Spleen (tissue), 11 donors: ENCODE results near the gene TAP1. TPM values are rescaled to one million over a fixed set of nuclear protein-coding genes. Genes with fewer than 3 reads are reported as not detected.

Source experiments
- DNase-seq: peaks from one replicate; pipeline ENCODE4 v3.0.0-alpha.2; 2020
- H3K27ac ChIP-seq, 8 donors: fragments of 200-600 bp; sonication (generic) in 7 of 8; 1 replicate in 4 of 8; 2 replicates in 4 of 8; pipeline versions ENCODE4 v1.5.0 to v1.8.0; 2016 to 2021; ENCODE audit warnings: inconsistent platforms in 4 of 8, mild to moderate bottlenecking in 4 of 8, moderate library complexity in 1 of 8
- H3K27me3 ChIP-seq, 7 donors: fragments of 200-600 bp; sonication (generic) in 6 of 7; replicated peaks in 1 of 7; 1 replicate in 4 of 7; 2 replicates in 3 of 7; pipeline versions ENCODE4 v1.5.0 to v1.8.0; 2016 to 2021; ENCODE audit warnings: inconsistent platforms in 3 of 7, mild to moderate bottlenecking in 1 of 7
- H3K36me3 ChIP-seq, 6 donors: fragments of 200-600 bp; sonication (generic) in 5 of 6; 1 replicate in 4 of 6; 2 replicates in 2 of 6; pipeline versions ENCODE4 v1.5.0 to v1.8.0; 2016 to 2021; ENCODE audit warnings: inconsistent platforms in 2 of 6
- H3K4me1 ChIP-seq, 6 donors: fragments of 200-600 bp; sonication (generic) in 5 of 6; 1 replicate in 3 of 6; 2 replicates in 3 of 6; pipeline versions ENCODE4 v1.5.0 to v1.8.0; 2016 to 2021; ENCODE audit warnings: inconsistent platforms in 3 of 6
- H3K4me3 ChIP-seq, 8 donors: fragments of 200-600 bp; sonication (generic) in 7 of 8; 1 replicate in 4 of 8; 2 replicates in 4 of 8; pipeline versions ENCODE4 v1.5.0 to v1.8.0; 2016 to 2021; ENCODE audit warnings: inconsistent platforms in 4 of 8, mild to moderate bottlenecking in 4 of 8, moderate library complexity in 2 of 8
- H3K9me3 ChIP-seq, 8 donors: fragments of 200-600 bp; sonication (generic) in 7 of 8; 1 replicate in 4 of 8; 2 replicates in 4 of 8; pipeline versions ENCODE4 v1.5.0 to v1.8.0; 2016 to 2021; ENCODE audit warnings: inconsistent platforms in 4 of 8
- CTCF ChIP-seq, 11 experiments: fragments of 200-600 bp in 7 of 11; fragments of 450-650 bp in 4 of 11; sonication (generic) in 4 of 11; IDR thresholded peaks in 8 of 11; conservative IDR thresholded peaks in 3 of 11; 1 replicate in 7 of 11; 2 replicates in 4 of 11; pipeline versions ENCODE4 v1.4.0 to v1.8.0; 2016 to 2021; ENCODE audit warnings: antibody characterized with exemption in 11 of 11, inconsistent platforms in 4 of 11, mild to moderate bottlenecking in 1 of 11
- POLR2A ChIP-seq, 3 donors: fragments of 450-650 bp; IDR thresholded peaks; one replicate each; pipeline ENCODE4 v1.5.1; 2017; ENCODE audit warnings: antibody characterized with exemption in 3 of 3, mild to moderate bottlenecking in 1 of 3
- POLR2AphosphoS5 ChIP-seq, 3 donors: sonication (generic); formaldehyde crosslinking; IDR thresholded peaks; one replicate each; pipeline ENCODE4 v1.5.1; 2017; ENCODE audit warnings: antibody characterized with exemption in 3 of 3
- WGBS, 5 donors: extraction: QIAGEN DNeasy Blood & Tissue Kit in 3 of 5; methylation state at CpG; one replicate each; pipeline versions ENCODE4 v1.1.5 to v1.1.7; 2013 to 2018; 5-methylcytosine and 5-hydroxymethylcytosine counted together
- intact Hi-C: fragments of 100-400 bp; cut with DNase I; formaldehyde crosslinking; loops from one replicate; pipeline ENCODE4 v1.15.0; 2023; ENCODE audit warnings: low total_unique reads
- polyA plus RNA-seq, 3 donors: library from polyadenylated mRNA; stranded (reverse); fragments of 200-250 nt; gene quantifications; one replicate each; pipeline ENCODE4 v1.2.1, GENCODE V29; 2013
- total RNA-seq, 7 donors: library from RNA; depleted of rRNA in 3 of 7; stranded (reverse); fragments of >200 nt in 3 of 7; fragmentation: NEBNext Ultra II Directional in 4 of 7; extraction: Animal tissue kit (Norgen Biotek cat#: 25700) in 4 of 7; gene quantifications; one replicate each; pipeline versions ENCODE4 v1.1.0 to v1.2.1, GENCODE V29; 2016 to 2021
- donor health status: healthy with polysubstance abuse.
- donor health status: DM: no; HTN: no; CAD: no; lungs with moderate emphysema.
- donor health status: DM: no; HTN: no; CAD: no.
- donor health status: Bipolar disorder and iron deficiency.
- donor health status: healthy.
- donor health status: DM: no; HTN: no; CAD: no.
- donor health status: DM: yes; HTN: yes; CAD: no.

The TAP1 gene
- total and polyA plus RNA-seq, 10 donors, result 98.5 to 172 (median 147) TPM

DNA sequence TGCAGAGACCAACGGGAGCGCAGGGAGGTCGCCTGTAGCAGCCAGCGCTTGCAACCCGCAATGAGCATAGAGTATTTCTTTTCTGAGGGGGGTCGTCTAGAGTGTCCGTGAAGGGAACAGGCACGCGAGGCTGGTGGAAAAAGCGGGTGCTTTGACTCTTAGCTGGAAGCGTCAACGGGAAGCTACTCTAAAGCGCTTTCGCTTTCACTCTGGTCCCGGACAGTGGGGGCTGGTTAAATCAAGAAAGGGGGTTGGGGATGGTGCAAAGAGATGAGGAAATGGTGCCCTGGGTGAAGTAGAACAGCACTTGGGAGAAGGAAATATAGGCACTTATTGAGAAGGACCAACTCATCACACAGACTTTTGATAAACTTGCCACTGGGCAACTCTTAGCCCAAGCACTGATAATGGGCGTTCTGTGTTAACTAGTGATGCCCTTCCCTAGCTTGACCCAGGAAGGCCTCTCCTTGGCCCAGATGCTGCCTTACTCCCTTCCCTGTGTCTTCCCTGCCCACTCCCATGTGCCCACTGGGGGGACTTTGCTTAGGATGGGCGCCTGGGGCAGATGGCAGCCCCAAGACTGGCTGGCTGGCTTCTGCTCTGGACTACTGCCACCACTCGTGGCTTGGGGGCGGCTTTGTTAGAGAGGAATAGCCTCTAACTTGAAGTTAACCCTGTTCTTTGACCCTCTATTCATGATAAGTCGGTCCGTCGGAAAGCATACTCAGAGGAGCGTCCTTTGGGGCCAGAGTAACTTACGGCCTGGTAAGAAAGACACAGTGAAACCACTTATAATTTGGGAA is 1.1 kb upstream of the TAP1 start:
- Histone ChIP-seq H3K27ac (peak overlapping the region; percentile 94 to 100 (median 99)), H3K9me3 (no peaks in the 10 kb centered on the region), H3K4me3 (peak overlapping the region; percentile 68 to 99 (median 96)), H3K27me3 (no peaks in the 10 kb centered on the region), H3K36me3 (peaks cover 0 to 69% (median 53%) of the 10 kb centered on the region in 6 donors), H3K4me1 (peaks cover 51 to 85% (median 75%) of the 10 kb centered on the region in 6 donors)
- 1 to 5% (median 5%) methylated on average over 23 to 24 of the region's 24 CpGs for WGBS, 5 donors
- DNase-seq, result peak; percentile 85
- intact Hi-C loops, result no loop called here
- TF ChIP-seq CTCF (IDR thresholded peaks at IDR 0.05 in 8 of 11, conservative IDR thresholded peaks at IDR 0.05 in 3 of 11) (no peak), POLR2AphosphoS5 (IDR thresholded peaks at IDR 0.05) (no peak), POLR2A (IDR thresholded peaks at IDR 0.05) (no peak)

GRCh38 chr6:32852844-32853540 is 512 bp downstream of the TAP1 start:
- 0 to 1% (median 0%) methylated on average over 11 to 41 of the region's 41 CpGs for WGBS, 5 donors
- Histone ChIP-seq H3K9me3 (no peaks in the 10 kb centered on the region), H3K4me1 (peaks cover 59 to 85% (median 78%) of the 10 kb centered on the region in 6 donors), H3K27ac (peak overlapping the region; percentile 94 to 100 (median 99)), H3K36me3 (peaks cover 0 to 69% (median 54%) of the 10 kb centered on the region in 6 donors), H3K27me3 (no peaks in the 10 kb centered on the region), H3K4me3 (peak overlapping the region; percentile 68 to 99 (median 96))
- intact Hi-C loops, result no loop called here
- DNase-seq, result peak; percentile 93
- TF ChIP-seq POLR2AphosphoS5 (IDR thresholded peaks at IDR 0.05), result no peak
- no peak for TF ChIP-seq POLR2A (IDR thresholded peaks at IDR 0.05)
- no peak for TF ChIP-seq CTCF (IDR thresholded peaks at IDR 0.05 in 8 of 11, conservative IDR thresholded peaks at IDR 0.05 in 3 of 11)

- no peak for TF ChIP-seq POLR2A (IDR thresholded peaks at IDR 0.05)
- TF ChIP-seq POLR2AphosphoS5 (IDR thresholded peaks at IDR 0.05), result no peak
- no peak for TF ChIP-seq CTCF (IDR thresholded peaks at IDR 0.05 in 8 of 11, conservative IDR thresholded peaks at IDR 0.05 in 3 of 11)
- Histone ChIP-seq H3K4me3 (peak overlapping the region; percentile 68 to 99 (median 96)), H3K9me3 (no peaks in the 10 kb centered on the region), H3K4me1 (peaks cover 64 to 85% (median 78%) of the 10 kb centered on the region in 6 donors), H3K27ac (peak overlapping the region; percentile 94 to 100 (median 99)), H3K36me3 (peaks cover 0 to 69% (median 54%) of the 10 kb centered on the region in 6 donors), H3K27me3 (no peaks in the 10 kb centered on the region)
- WGBS, 5 donors, result 29 to 42% (median 33%) methylated on average over 23 of the region's 23 CpGs
- DNase-seq, result peak; percentile 89
- intact Hi-C loops, result no loop called here
These were observed 1.3 kb downstream of the TAP1 start for GRCh38 chr6:32852018-32852843.
